Effector memory CD4-positive, alpha-beta T cell (primary cell): Measurements from ENCODE around the gene RAB14.

Experiments used
- DNase-seq, 3 donors: peaks; one replicate each; pipeline ENCODE4 v3.0.0-alpha.2; 2020
- H3K27ac ChIP-seq: 2 replicates; pipeline ENCODE4 v1.7.0; 2013; ENCODE audit warnings: mild to moderate bottlenecking, low read length, moderate library complexity; ENCODE audit not compliant: insufficient read depth, poor library complexity, severe bottlenecking
- H3K27me3 ChIP-seq: replicated peaks from 2 replicates; pipeline ENCODE4 v1.7.0; 2013; ENCODE audit warnings: mild to moderate bottlenecking, low read length; ENCODE audit not compliant: insufficient read depth, control insufficient read depth, poor library complexity, severe bottlenecking
- H3K36me3 ChIP-seq: 2 replicates; pipeline ENCODE4 v1.7.0; 2013; ENCODE audit warnings: mild to moderate bottlenecking, low read length, moderate library complexity; ENCODE audit not compliant: control insufficient read depth, insufficient read depth
- H3K4me1 ChIP-seq: 2 replicates; pipeline ENCODE4 v1.7.0; 2013; ENCODE audit warnings: low read length, mild to moderate bottlenecking; ENCODE audit not compliant: control insufficient read depth, insufficient read depth, poor library complexity, severe bottlenecking
- H3K4me3 ChIP-seq: 2 replicates; pipeline ENCODE4 v1.7.0; 2013; ENCODE audit warnings: low read length, low read depth, mild to moderate bottlenecking; ENCODE audit not compliant: insufficient read depth, poor library complexity, severe bottlenecking
- H3K9me3 ChIP-seq: 2 replicates; pipeline ENCODE4 v1.7.0; 2013; ENCODE audit warnings: mild to moderate bottlenecking, low read length, moderate library complexity; ENCODE audit not compliant: control insufficient read depth

Gene RAB14

GRCh38 chr9:121169094-121169601 is 32.5 kb downstream of the RAB14 start:
- no peaks in the 10 kb centered on the region for H3K9me3 ChIP-seq
- peak overlapping the region; percentile 29 for H3K27ac ChIP-seq
- peaks cover 77% of the 10 kb centered on the region for H3K36me3 ChIP-seq
- DNase-seq: no peak
- H3K27me3 ChIP-seq: no peaks in the 10 kb centered on the region
- H3K4me1 ChIP-seq: peaks cover 7% of the 10 kb centered on the region
- no peak overlapping the region for H3K4me3 ChIP-seq

- Histone ChIP-seq H3K27ac (peak overlapping the region; percentile 22), H3K4me3 (no peak overlapping the region), H3K27me3 (no peaks in the 10 kb centered on the region), H3K9me3 (no peaks in the 10 kb centered on the region), H3K36me3 (peaks cover 71% of the 10 kb centered on the region), H3K4me1 (peaks cover 7% of the 10 kb centered on the region)
- DNase-seq: no peak
Measured at GRCh38 chr9:121168052-121168451, 33.6 kb downstream of the RAB14 start.

GRCh38 chr9:121160025-121160424 is 41.6 kb downstream of the RAB14 start:
- Histone ChIP-seq H3K27ac (no peak overlapping the region), H3K36me3 (peaks cover 65% of the 10 kb centered on the region), H3K9me3 (no peaks in the 10 kb centered on the region), H3K27me3 (no peaks in the 10 kb centered on the region), H3K4me3 (no peak overlapping the region), H3K4me1 (no peaks in the 10 kb centered on the region)
- no peak for DNase-seq

DNA sequence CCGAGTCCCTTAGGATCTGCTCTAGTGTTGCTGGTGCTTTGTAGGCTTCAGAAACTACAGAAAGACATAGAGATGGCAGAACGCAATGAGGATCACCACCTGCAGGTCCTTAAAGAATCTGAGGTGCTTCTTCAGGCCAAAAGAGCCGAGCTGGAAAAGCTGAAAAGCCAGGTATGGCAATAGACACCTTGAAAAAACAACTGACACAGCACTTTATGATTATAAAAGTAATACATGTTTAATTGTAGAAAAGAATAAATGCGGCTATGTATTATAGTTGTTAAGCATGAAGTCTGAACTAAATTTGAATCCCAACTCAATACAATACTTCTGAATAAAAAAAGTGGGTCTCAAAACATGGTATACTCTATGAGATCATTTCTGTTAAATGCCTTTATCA is 43.7 kb downstream of the RAB14 start:
- Histone ChIP-seq H3K4me1 (no peaks in the 10 kb centered on the region), H3K27me3 (no peaks in the 10 kb centered on the region), H3K27ac (no peak overlapping the region), H3K36me3 (peaks cover 74% of the 10 kb centered on the region), H3K9me3 (no peaks in the 10 kb centered on the region), H3K4me3 (no peak overlapping the region)
- DNase-seq: no peak

DNA sequence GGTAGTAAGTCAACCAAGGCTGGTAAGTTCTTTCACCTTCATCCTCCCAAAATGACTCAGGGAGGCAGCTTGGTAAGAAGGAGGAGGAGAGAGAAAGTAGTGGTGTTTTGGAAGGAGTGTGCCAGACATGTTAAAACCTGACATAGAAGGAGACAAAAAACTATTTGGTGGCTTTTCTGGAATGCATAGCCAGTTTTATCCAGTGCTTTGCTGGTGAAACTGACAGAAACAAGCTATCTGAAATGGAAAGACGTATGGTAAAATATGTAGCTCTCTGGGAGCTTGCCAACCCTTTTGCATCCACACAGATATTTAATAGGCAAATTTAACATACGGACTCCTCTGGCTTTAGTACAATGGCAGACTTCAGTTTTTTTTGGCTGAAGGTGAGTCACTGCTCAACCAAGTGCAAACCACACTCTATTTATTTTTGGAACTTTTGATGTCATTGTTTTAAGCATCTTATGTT is 45.4 kb downstream of the RAB14 start:
- Histone ChIP-seq H3K4me1 (no peaks in the 10 kb centered on the region), H3K36me3 (peaks cover 69% of the 10 kb centered on the region), H3K9me3 (no peaks in the 10 kb centered on the region), H3K27ac (no peak overlapping the region), H3K27me3 (no peaks in the 10 kb centered on the region), H3K4me3 (no peak overlapping the region)
- no peak for DNase-seq

GRCh38 chr9:121154782-121155181 is 46.9 kb downstream of the RAB14 start:
- Histone ChIP-seq H3K27ac (no peak overlapping the region), H3K36me3 (peaks cover 71% of the 10 kb centered on the region), H3K9me3 (no peaks in the 10 kb centered on the region), H3K4me3 (no peak overlapping the region), H3K4me1 (no peaks in the 10 kb centered on the region), H3K27me3 (no peaks in the 10 kb centered on the region)
- DNase-seq: no peak

DNA sequence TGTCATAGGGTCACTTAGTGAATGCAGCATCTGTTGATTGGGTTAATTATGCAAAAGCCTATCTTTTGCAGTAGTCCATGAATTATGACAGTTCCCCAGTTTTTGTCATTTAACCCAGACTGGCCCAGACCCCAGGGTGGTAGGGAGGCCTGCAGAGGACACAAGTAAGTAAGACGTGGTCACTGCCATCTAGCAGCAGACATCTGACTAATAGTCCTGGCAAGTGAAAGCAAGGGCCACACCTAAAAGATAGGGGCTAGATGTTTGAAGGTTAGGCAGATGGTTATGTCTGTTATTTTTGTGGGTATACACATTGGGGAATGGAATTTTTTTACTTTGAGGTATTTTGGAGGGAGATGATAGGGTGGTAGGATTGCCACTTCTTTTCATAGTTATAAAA is 48.0 kb downstream of the RAB14 start:
- no peak overlapping the region for H3K27ac ChIP-seq
- H3K27me3 ChIP-seq: no peaks in the 10 kb centered on the region
- peaks cover 67% of the 10 kb centered on the region for H3K36me3 ChIP-seq
- no peaks in the 10 kb centered on the region for H3K9me3 ChIP-seq
- DNase-seq: no peak
- no peaks in the 10 kb centered on the region for H3K4me1 ChIP-seq
- H3K4me3 ChIP-seq: no peak overlapping the region

GRCh38 chr9:121150188-121150587 is 51.5 kb downstream of the RAB14 start:
- H3K27me3 ChIP-seq: no peaks in the 10 kb centered on the region
- H3K4me3 ChIP-seq: no peak overlapping the region
- no peak overlapping the region for H3K27ac ChIP-seq
- no peaks in the 10 kb centered on the region for H3K4me1 ChIP-seq
- DNase-seq: no peak
- peaks cover 75% of the 10 kb centered on the region for H3K36me3 ChIP-seq
- H3K9me3 ChIP-seq: no peaks in the 10 kb centered on the region

- H3K27ac ChIP-seq: no peak overlapping the region
- H3K27me3 ChIP-seq: no peaks in the 10 kb centered on the region
- DNase-seq: no peak
- H3K4me1 ChIP-seq: no peaks in the 10 kb centered on the region
- no peaks in the 10 kb centered on the region for H3K9me3 ChIP-seq
- peaks cover 91% of the 10 kb centered on the region for H3K36me3 ChIP-seq
- no peak overlapping the region for H3K4me3 ChIP-seq
Measured at GRCh38 chr9:121144482-121144881, 57.2 kb downstream of the RAB14 start.

DNA sequence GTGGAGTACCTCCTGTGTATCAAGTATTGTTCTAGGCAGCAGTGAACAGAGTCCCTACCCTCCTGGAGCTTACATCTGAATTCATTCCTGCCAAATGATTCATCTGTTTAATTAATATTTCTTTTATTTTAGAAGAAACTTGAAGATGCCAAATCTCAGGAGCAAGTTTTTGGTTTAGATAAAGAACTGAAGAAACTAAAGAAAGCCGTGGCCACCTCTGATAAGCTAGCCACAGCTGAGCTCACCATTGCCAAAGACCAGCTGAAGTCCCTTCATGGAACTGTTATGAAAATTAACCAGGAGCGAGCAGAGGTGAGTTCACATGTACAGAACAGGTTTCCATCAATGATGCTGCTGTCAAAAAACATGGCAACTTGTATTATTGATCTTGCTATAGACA is 57.9 kb downstream of the RAB14 start:
- no peak for DNase-seq
- no peak overlapping the region for H3K4me3 ChIP-seq
- no peaks in the 10 kb centered on the region for H3K4me1 ChIP-seq
- no peaks in the 10 kb centered on the region for H3K9me3 ChIP-seq
- no peak overlapping the region for H3K27ac ChIP-seq
- no peaks in the 10 kb centered on the region for H3K27me3 ChIP-seq
- H3K36me3 ChIP-seq: peaks cover 94% of the 10 kb centered on the region
